ENCODE measurements around the gene LIN7A.

Gene LIN7A

GRCh38 chr12:80912901-80913770 lies 24.6 kb downstream of the LIN7A start:
- no peak overlapping the region for H2AFZ ChIP-seq (ENCODE audit: low read depth, low read length)
- H4K20me1 ChIP-seq (ENCODE audit: insufficient read depth, low read length): no peaks in the 10 kb centered on the region
- no peaks in the 10 kb centered on the region for H3K4me1 ChIP-seq (ENCODE audit: low read length)
- TF ChIP-seq CTCF (IDR thresholded peaks at IDR 0.05; ENCODE audit: low read depth, low read length): no peak
- TF ChIP-seq EZH2phosphoT487 (IDR thresholded peaks at IDR 0.05; ENCODE audit: low read depth): no peak
- H3K27ac ChIP-seq (ENCODE audit: low read length): no peak overlapping the region
- no peak overlapping the region for H3K4me2 ChIP-seq (ENCODE audit: low read length)
- no peaks in the 10 kb centered on the region for H3K9me3 ChIP-seq (ENCODE audit: insufficient read depth, low read length)
- no peak overlapping the region for H3K9ac ChIP-seq (ENCODE audit: low read length)
- H3K36me3 ChIP-seq (replicated peaks; ENCODE audit: low read depth, low read length): no peaks in the 10 kb centered on the region
- H3K4me3 ChIP-seq (ENCODE audit: low read length): no peak overlapping the region
- no peaks in the 10 kb centered on the region for H3K27me3 ChIP-seq (ENCODE audit: low read depth, low read length)
- H3K79me2 ChIP-seq (ENCODE audit: low read length): no peaks in the 10 kb centered on the region

GRCh38 chr12:80909370-80909769 lies 28.4 kb downstream of the LIN7A start:
- Histone ChIP-seq H3K79me2 (ENCODE audit: low read length) (no peaks in the 10 kb centered on the region), H3K9ac (ENCODE audit: low read length) (no peak overlapping the region)

GRCh38 chr12:80902711-80903110 lies 35.0 kb downstream of the LIN7A start:
- H3K4me2 ChIP-seq (ENCODE audit: low read length): no peak overlapping the region
- no peak for TF ChIP-seq EZH2phosphoT487 (IDR thresholded peaks at IDR 0.05; ENCODE audit: low read depth)
- no peak for TF ChIP-seq CTCF (IDR thresholded peaks at IDR 0.05; ENCODE audit: low read depth, low read length)
- H2AFZ ChIP-seq (ENCODE audit: low read depth, low read length): no peak overlapping the region
- no peaks in the 10 kb centered on the region for H3K79me2 ChIP-seq (ENCODE audit: low read length)
- H3K27me3 ChIP-seq (ENCODE audit: low read depth, low read length): no peaks in the 10 kb centered on the region
- H3K27ac ChIP-seq (ENCODE audit: low read length): no peak overlapping the region
- H3K4me1 ChIP-seq (ENCODE audit: low read length): no peaks in the 10 kb centered on the region
- no peaks in the 10 kb centered on the region for H3K9me3 ChIP-seq (ENCODE audit: insufficient read depth, low read length)
- no peaks in the 10 kb centered on the region for H4K20me1 ChIP-seq (ENCODE audit: insufficient read depth, low read length)
- H3K9ac ChIP-seq (ENCODE audit: low read length): no peak overlapping the region
- H3K4me3 ChIP-seq (ENCODE audit: low read length): no peak overlapping the region
- H3K36me3 ChIP-seq (replicated peaks; ENCODE audit: low read depth, low read length): no peaks in the 10 kb centered on the region

More at GRCh38 chr12:80909370-80909769, 28.4 kb downstream of the LIN7A start:
- no peaks in the 10 kb centered on the region for H3K27me3 ChIP-seq (ENCODE audit: low read depth, low read length)
- H4K20me1 ChIP-seq (ENCODE audit: insufficient read depth, low read length): no peaks in the 10 kb centered on the region
- H3K27ac ChIP-seq (ENCODE audit: low read length): no peak overlapping the region
- no peaks in the 10 kb centered on the region for H3K9me3 ChIP-seq (ENCODE audit: insufficient read depth, low read length)
- no peak overlapping the region for H2AFZ ChIP-seq (ENCODE audit: low read depth, low read length)
- TF ChIP-seq CTCF (IDR thresholded peaks at IDR 0.05; ENCODE audit: low read depth, low read length): no peak
- no peak for TF ChIP-seq EZH2phosphoT487 (IDR thresholded peaks at IDR 0.05; ENCODE audit: low read depth)
- no peak overlapping the region for H3K4me3 ChIP-seq (ENCODE audit: low read length)
- H3K4me2 ChIP-seq (ENCODE audit: low read length): no peak overlapping the region
- H3K36me3 ChIP-seq (replicated peaks; ENCODE audit: low read depth, low read length): no peaks in the 10 kb centered on the region
- H3K4me1 ChIP-seq (ENCODE audit: low read length): no peaks in the 10 kb centered on the region

- H3K4me2 ChIP-seq (ENCODE audit: low read length): no peak overlapping the region
- H3K4me1 ChIP-seq (ENCODE audit: low read length): no peaks in the 10 kb centered on the region
- H3K27me3 ChIP-seq (ENCODE audit: low read depth, low read length): no peaks in the 10 kb centered on the region
- TF ChIP-seq EZH2phosphoT487 (IDR thresholded peaks at IDR 0.05; ENCODE audit: low read depth) (no peak), CTCF (IDR thresholded peaks at IDR 0.05; ENCODE audit: low read depth, low read length) (no peak)
- no peak overlapping the region for H3K9ac ChIP-seq (ENCODE audit: low read length)
- no peaks in the 10 kb centered on the region for H3K79me2 ChIP-seq (ENCODE audit: low read length)
- no peak overlapping the region for H2AFZ ChIP-seq (ENCODE audit: low read depth, low read length)
- H3K36me3 ChIP-seq (replicated peaks; ENCODE audit: low read depth, low read length): no peaks in the 10 kb centered on the region
- no peaks in the 10 kb centered on the region for H4K20me1 ChIP-seq (ENCODE audit: insufficient read depth, low read length)
- H3K9me3 ChIP-seq (ENCODE audit: insufficient read depth, low read length): no peaks in the 10 kb centered on the region
- no peak overlapping the region for H3K4me3 ChIP-seq (ENCODE audit: low read length)
- H3K27ac ChIP-seq (ENCODE audit: low read length): no peak overlapping the region
Observed at GRCh38 chr12:80901661-80902060, 36.1 kb downstream of the LIN7A start.

All from OCI-LY3 (cell line).